Measurements from ENCODE around the gene ERN1. TPM values are rescaled to one million over a fixed set of nuclear protein-coding genes. Genes with fewer than 3 reads are reported as not detected.

The ERN1 gene
- total RNA-seq, 1 experiment from 2014 or later: 27.5 TPM

DNA sequence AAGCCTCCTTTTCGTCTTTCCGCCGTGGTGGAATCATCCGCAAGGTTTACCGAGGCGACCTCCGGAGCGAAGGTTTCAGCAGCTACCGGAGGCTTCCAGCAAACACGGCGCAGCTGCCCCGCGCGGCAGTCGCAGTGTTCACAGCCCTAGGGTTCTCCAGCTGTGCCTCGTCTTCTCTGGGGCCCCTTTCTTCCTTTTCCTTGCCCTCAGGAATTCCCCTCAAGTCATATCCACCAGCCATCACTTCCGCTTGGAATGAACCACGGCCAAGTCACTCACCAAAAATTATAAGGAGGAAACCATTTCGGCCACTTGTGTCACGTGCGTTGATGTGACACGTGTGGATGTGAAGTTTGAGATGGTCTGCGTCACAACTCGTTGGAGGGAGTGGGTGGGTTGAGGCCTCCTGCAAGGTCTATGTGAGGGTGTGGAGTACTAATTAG lies 636 bp upstream of the ERN1 start:
- no peak for TF ChIP-seq CTCF (IDR thresholded peaks at IDR 0.05; ENCODE audit: insufficient read depth in 1 of 2, low read depth in 1 of 2, low read length in 1 of 2, severe bottlenecking in 1 of 2, unreplicated experiment in 1 of 2)
- peak overlapping the region; percentile 88 for H3K27ac Mint-ChIP-seq (ENCODE audit: unreplicated experiment)
- BruUV-seq (replicated peaks): TSS peak; percentile 86
- H3K36me3 Mint-ChIP-seq (ENCODE audit: insufficient read depth, unreplicated experiment): peaks cover 15% of the 10 kb centered on the region
- ChIA-PET POLR2A (interaction anchor here (0.5 to 3.4 kb wide), 7 partner anchors 15 to 102 kb away, joined by 3 to 25 read pairs (median 4); no protein-coding TSS in a partner anchor), CTCF (interaction anchor here (0.7 to 3.5 kb wide), 5 partner anchors 48 to 102 kb away, joined by 3 to 36 read pairs (median 5); no protein-coding TSS in a partner anchor)
- H3K4me1 ChIP-seq: peaks cover 21% of the 10 kb centered on the region
- peak overlapping the region; percentile 78 for H3K4me3 ChIP-seq (ENCODE audit: low read depth, low read length)
- no peaks in the 10 kb centered on the region for H3K27me3 ChIP-seq (replicated peaks; ENCODE audit: control insufficient read depth, insufficient read depth, low read length)
- H3K4me3 Mint-ChIP-seq (ENCODE audit: unreplicated experiment): peak overlapping the region; percentile 91
- H3K9me3 ChIP-seq: no peaks in the 10 kb centered on the region
- intact Hi-C loops (cut with micrococcal nuclease; ENCODE audit: unreplicated experiment): loop anchor here (1.0 to 5.0 kb wide), 4 partner anchors 14 to 287 kb away; no protein-coding TSS in a partner anchor
- no peaks in the 10 kb centered on the region for H3K36me3 ChIP-seq (ENCODE audit: control insufficient read depth, insufficient read depth, low read length)
- DNase-seq: no peak
- no peaks in the 10 kb centered on the region for H3K27me3 Mint-ChIP-seq (ENCODE audit: insufficient read depth, unreplicated experiment)
- no peaks in the 10 kb centered on the region for H3K9me3 Mint-ChIP-seq (ENCODE audit: unreplicated experiment)
- peaks cover 21% of the 10 kb centered on the region for H3K4me1 Mint-ChIP-seq (ENCODE audit: low read depth, unreplicated experiment)

DNA sequence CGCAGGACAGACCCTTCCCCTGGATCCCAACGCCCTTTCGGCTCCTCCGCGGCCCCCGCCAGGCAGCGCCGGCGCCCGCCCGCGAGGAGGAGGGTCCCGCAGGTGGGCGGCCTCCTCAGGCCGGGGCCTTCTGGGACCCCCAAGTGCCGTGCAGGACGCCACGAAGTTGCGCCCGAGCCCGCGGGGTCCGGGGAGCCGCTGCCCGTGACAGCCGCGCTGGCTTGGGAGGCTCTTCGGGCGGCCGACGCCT lies 504 bp downstream of the ERN1 start:
- H3K27ac Mint-ChIP-seq (ENCODE audit: unreplicated experiment): peak overlapping the region; percentile 87

More for the DNA sequence above, 504 bp downstream of the ERN1 start:
- H3K4me1 ChIP-seq: peaks cover 17% of the 10 kb centered on the region
- Mint-ChIP-seq H3K36me3 (ENCODE audit: insufficient read depth, unreplicated experiment) (peaks cover 15% of the 10 kb centered on the region), H3K27me3 (ENCODE audit: insufficient read depth, unreplicated experiment) (no peaks in the 10 kb centered on the region), H3K4me3 (ENCODE audit: unreplicated experiment) (peak overlapping the region; percentile 91), H3K4me1 (ENCODE audit: low read depth, unreplicated experiment) (peaks cover 10% of the 10 kb centered on the region), H3K9me3 (ENCODE audit: unreplicated experiment) (no peaks in the 10 kb centered on the region)
- DNase-seq: peak in 1 of 2 experiments; percentile 45
- TF ChIP-seq CTCF (IDR thresholded peaks at IDR 0.05; ENCODE audit: insufficient read depth in 1 of 2, low read depth in 1 of 2, low read length in 1 of 2, severe bottlenecking in 1 of 2, unreplicated experiment in 1 of 2): no peak
- ChIA-PET POLR2A (interaction anchor here (1.1 to 3.4 kb wide), 5 partner anchors 16 to 100 kb away, joined by 3 to 25 read pairs (median 4); no protein-coding TSS in a partner anchor), CTCF (interaction anchor here (0.9 to 3.5 kb wide), 4 partner anchors 66 to 179 kb away, joined by 4 to 36 read pairs (median 6); no protein-coding TSS in a partner anchor)
- no peaks in the 10 kb centered on the region for H3K9me3 ChIP-seq
- BruUV-seq (replicated peaks): no TSS peak
- H3K27me3 ChIP-seq (replicated peaks; ENCODE audit: control insufficient read depth, insufficient read depth, low read length): no peaks in the 10 kb centered on the region
- intact Hi-C loops (cut with micrococcal nuclease; ENCODE audit: unreplicated experiment): no loop called here
- no peaks in the 10 kb centered on the region for H3K36me3 ChIP-seq (ENCODE audit: control insufficient read depth, insufficient read depth, low read length)
- H3K4me3 ChIP-seq (ENCODE audit: low read depth, low read length): peak overlapping the region; percentile 78

All from Caco-2 (cell line).